ENCODE measurements around the gene MRPL18.
A peak's percentile ranks its signal among the peaks of the same experiment; 100 is the strongest.
"Not testable (repeated sequence)": the region's sequence is repeated elsewhere in the genome, so short reads cannot be mapped to it uniquely, and the experiment has no call there.

The MRPL18 gene

GRCh38 chr6:159777240-159777904 is 12.9 kb upstream of the MRPL18 start:
- DNase-seq: no peak

GRCh38 chr6:159778131-159778530 is 12.1 kb upstream of the MRPL18 start:
- DNase-seq: no peak

GRCh38 chr6:159778542-159779103 is 11.6 kb upstream of the MRPL18 start:
- DNase-seq: no peak

GRCh38 chr6:159788276-159788675 is 2.0 kb upstream of the MRPL18 start:
- DNase-seq: no peak

GRCh38 chr6:159788753-159789376 is 1.4 kb upstream of the MRPL18 start:
- peak; percentile 18 for DNase-seq

- peak; percentile 100 for DNase-seq
These were observed 704 bp upstream of the MRPL18 start, which contains the start of gene TCP1 for GRCh38 chr6:159789377-159790148. Gene TCP1 (minus strand): TSS chr6:159789602. CDS start chr6:159789468, 134 bp downstream.

- no peak for DNase-seq
These were observed 810 bp downstream of the MRPL18 start for GRCh38 chr6:159790956-159791598.

- DNase-seq: not testable (repeated sequence)
These were observed 4.7 kb downstream of the MRPL18 start for GRCh38 chr6:159794976-159795375.

GRCh38 chr6:159797554-159797953 is 7.3 kb downstream of the MRPL18 start:
- no peak for DNase-seq

- DNase-seq: no peak
These were observed 10.0 kb downstream of the MRPL18 start, which contains the start of gene PNLDC1 for GRCh38 chr6:159800141-159800865. Gene PNLDC1 (plus strand): TSS chr6:159800276. CDS start chr6:159800308, 32 bp downstream.

GRCh38 chr6:159801935-159802334 is 11.7 kb downstream of the MRPL18 start:
- no peak for DNase-seq

GRCh38 chr6:159804504-159804903 is 14.2 kb downstream of the MRPL18 start:
- DNase-seq: no peak

GRCh38 chr6:159805440-159806020 is 15.3 kb downstream of the MRPL18 start:
- DNase-seq: no peak

GRCh38 chr6:159806021-159806458 is 15.8 kb downstream of the MRPL18 start:
- DNase-seq: no peak

- DNase-seq: no peak
These were observed 17.0 kb downstream of the MRPL18 start for GRCh38 chr6:159807150-159807858.

GRCh38 chr6:159808647-159809046 is 18.4 kb downstream of the MRPL18 start:
- no peak for DNase-seq

GRCh38 chr6:159809149-159809548 is 18.9 kb downstream of the MRPL18 start:
- DNase-seq: no peak

GRCh38 chr6:159813781-159814180 is 23.5 kb downstream of the MRPL18 start:
- no peak for DNase-seq

GRCh38 chr6:159815410-159815809 is 25.1 kb downstream of the MRPL18 start:
- DNase-seq: no peak

- not testable (repeated sequence) for DNase-seq
These were observed 26.5 kb downstream of the MRPL18 start for GRCh38 chr6:159816775-159817174.

Data from fibroblast of skin of scalp (primary cell).